ENCODE measurements around the gene ADAMTS18. TPM values are rescaled to one million over a fixed set of nuclear protein-coding genes. Genes with fewer than 3 reads are reported as not detected.
A peak's percentile ranks its signal among the peaks of the same experiment; 100 is the strongest.
"Not testable (repeated sequence)": the region's sequence is repeated elsewhere in the genome, so short reads cannot be mapped to it uniquely, and the experiment has no call there.

The ADAMTS18 gene
- polyA plus RNA-seq, 2 of the 4 experiments (the other 2 are of a cell fraction), result 0.03 TPM; not detected in 1

DNA sequence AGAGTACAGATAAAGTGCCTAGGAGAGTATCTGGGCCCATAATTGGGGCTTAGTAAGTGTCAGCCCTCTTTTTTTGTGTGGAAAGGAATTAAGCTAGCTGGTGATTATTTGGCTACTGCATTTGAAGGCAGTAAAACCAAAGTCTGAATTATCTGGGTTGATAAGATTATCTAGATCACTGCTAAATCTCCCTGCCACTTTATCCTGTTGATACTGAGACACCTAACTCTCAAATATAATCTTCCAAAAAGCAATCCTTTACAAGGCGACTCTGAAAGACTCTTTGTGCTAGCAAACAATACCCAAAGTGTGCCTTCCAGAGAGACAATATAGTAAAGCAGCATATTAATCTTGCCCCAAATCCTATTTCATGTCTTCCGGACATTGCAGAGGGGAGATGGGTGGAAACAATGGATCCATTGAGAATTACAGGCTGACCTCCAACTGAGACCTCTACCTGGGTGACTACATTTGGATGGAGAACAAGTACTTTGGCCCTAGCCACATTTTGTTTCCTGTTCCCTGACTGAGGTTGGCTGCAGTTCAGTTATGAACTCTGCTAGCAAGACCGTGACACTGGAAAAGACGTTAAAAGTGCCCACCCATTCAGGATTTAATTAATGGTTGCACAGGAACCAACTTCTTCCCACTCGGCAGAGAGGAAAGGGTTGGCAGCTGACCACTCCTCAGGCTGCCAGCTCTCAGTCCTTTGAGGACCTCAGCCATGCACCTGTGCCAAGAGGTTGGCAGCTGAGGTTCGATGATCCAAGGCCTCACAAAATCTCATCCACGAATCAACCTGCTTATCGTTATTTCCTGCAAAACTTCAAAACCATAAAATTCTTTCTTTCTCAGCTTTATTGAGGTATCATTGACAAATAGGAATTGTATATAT is 163.1 kb downstream of the ADAMTS18 start:
- no peak overlapping the region for H3K4me3 ChIP-seq
- DNase-seq (ENCODE audit: low read depth in 1 of 2, low spot score in 1 of 2), result no peak
- H3K4me1 ChIP-seq, result no peaks in the 10 kb centered on the region
- ATAC-seq, result no peak
- ChIA-PET POLR2A (no interaction called here), CTCF (interaction anchor here (0.9 to 1.8 kb wide), 2 partner anchors 312 kb away, joined by 4 read pairs; no protein-coding TSS in a partner anchor)
- no peak for TF ChIP-seq JUNB (IDR thresholded peaks at IDR 0.05)
- TF ChIP-seq BHLHE40 (IDR thresholded peaks at IDR 0.05; ENCODE audit: low read depth, low read length), result no peak
- no peak for TF ChIP-seq HMGXB4 (CRISPR knock-in tag; IDR thresholded peaks at IDR 0.05; ENCODE audit: borderline replicate concordance)
- no peak for TF ChIP-seq CHD2 (IDR thresholded peaks at IDR 0.05; ENCODE audit: low read length, partially characterized antibody)
- no peak for TF ChIP-seq NR3C1 (IDR thresholded peaks at IDR 0.05)
- no peak for TF ChIP-seq HDAC2 (IDR thresholded peaks at IDR 0.05)
- no peak for TF ChIP-seq HOXB13 (CRISPR knock-in tag; IDR thresholded peaks at IDR 0.05; ENCODE audit: low read depth)
- H3K27ac ChIP-seq, result no peak overlapping the region
- H3K9me3 ChIP-seq, result no peaks in the 10 kb centered on the region
- 80% methylated on average over 8 of the region's 8 CpGs for WGBS (ENCODE audit: missing lambda C conversion rate)
- no peak for FAIRE-seq
- no peak overlapping the region for H3K4me2 ChIP-seq

GRCh38 chr16:77266185-77266584 is 168.6 kb downstream of the ADAMTS18 start:
- POLR2A ChIA-PET; H3K4me3 ChIP-seq; H3K4me1 ChIP-seq; ATAC-seq; H3K27ac ChIP-seq; H3K9me3 ChIP-seq; H3K4me2 ChIP-seq; DNase-seq (ENCODE audit: low read depth in 1 of 2, low spot score in 1 of 2); FAIRE-seq: not testable (repeated sequence)
- 24% methylated on average over 1 of the region's 1 CpG for WGBS (ENCODE audit: missing lambda C conversion rate)
- CTCF ChIA-PET, result interaction anchor here (1.3 to 1.4 kb wide), 2 partner anchors 30 to 318 kb away, joined by 3 to 6 read pairs; no protein-coding TSS in a partner anchor
- TF ChIP-seq MAFK (IDR thresholded peaks at IDR 0.05; ENCODE audit: partially characterized antibody), result peak; percentile 66

GRCh38 chr16:77262971-77263370 is 171.9 kb downstream of the ADAMTS18 start:
- Histone ChIP-seq H3K9me3 (no peaks in the 10 kb centered on the region), H3K4me1 (no peaks in the 10 kb centered on the region; the same call in 2 of the 3 replicates), H3K4me2 (no peak overlapping the region), H3K27ac (no peak overlapping the region), H3K4me3 (no peak overlapping the region)
- CTCF ChIA-PET, result no interaction called here
- ATAC-seq (no peak), FAIRE-seq (no peak), DNase-seq (ENCODE audit: low read depth in 1 of 2, low spot score in 1 of 2) (no peak)
- TF ChIP-seq RFX5 (IDR thresholded peaks at IDR 0.05) (no peak), MAZ (IDR thresholded peaks at IDR 0.05; ENCODE audit: borderline replicate concordance, low read depth, low read length) (no peak), CHD4 (IDR thresholded peaks at IDR 0.05; ENCODE audit: borderline replicate concordance) (no peak), ZNF302 (CRISPR knock-in tag; IDR thresholded peaks at IDR 0.05) (no peak), ESRRA (IDR thresholded peaks at IDR 0.05; ENCODE audit: borderline replicate concordance, low read length) (no peak), USF2 (IDR thresholded peaks at IDR 0.05) (no peak), JUN (IDR thresholded peaks at IDR 0.05) (no peak), SMC3 (IDR thresholded peaks at IDR 0.05) (no peak), RCOR1 (IDR thresholded peaks at IDR 0.05; ENCODE audit: low read depth, low read length) (no peak), POLR2AphosphoS2 (conservative IDR thresholded peaks at IDR 0.05; ENCODE audit: low read length) (no peak), RAD21 (conservative IDR thresholded peaks at IDR 0.05 in 1 of 2, IDR thresholded peaks at IDR 0.05 in 1 of 2) (no peak)
- POLR2A ChIA-PET, result no interaction called here
- WGBS (ENCODE audit: missing lambda C conversion rate), result 39% methylated on average over 3 of the region's 3 CpGs
